Mesothelial cell of epicardium (in vitro differentiated cells): ENCODE results near the gene BAHCC1. TPM values are rescaled to one million over a fixed set of nuclear protein-coding genes. Genes with fewer than 3 reads are reported as not detected.
"Not testable (repeated sequence)": the region's sequence is repeated elsewhere in the genome, so short reads cannot be mapped to it uniquely, and the experiment has no call there.

Experiments used
- DNase-seq, 2 experiments: peaks; one replicate each; pipeline ENCODE4 v3.0.0; 2021; ENCODE audit warnings: low spot score in 2 of 2; ENCODE audit not compliant: unreplicated experiment in 2 of 2
- H3K27ac Mint-ChIP-seq: 2 replicates; pipeline ENCODE4 v1.8.0; 2021; ENCODE audit warnings: mixed read lengths
- H3K27me3 Mint-ChIP-seq: 2 replicates; pipeline ENCODE4 v1.8.0; 2021; ENCODE audit warnings: low read depth, mixed read lengths
- H3K36me3 Mint-ChIP-seq: 2 replicates; pipeline ENCODE4 v1.8.0; 2021; ENCODE audit warnings: mixed read lengths
- H3K4me1 Mint-ChIP-seq: 2 replicates; pipeline ENCODE4 v1.8.0; 2021; ENCODE audit warnings: mixed read lengths
- H3K4me3 Mint-ChIP-seq: 2 replicates; pipeline ENCODE4 v1.8.0; 2021; ENCODE audit warnings: mild to moderate bottlenecking, moderate library complexity, mixed read lengths
- H3K9me3 Mint-ChIP-seq: 2 replicates; pipeline ENCODE4 v1.8.0; 2021; ENCODE audit warnings: mixed read lengths
- total RNA-seq: library from RNA; stranded (reverse); gene quantifications from 3 replicates; pipeline ENCODE4 v1.2.1, GENCODE V29; 2021
- TF ChIP-seq, protein P1 (sequence below): fragments of 200-600 bp; sonication (generic); IDR thresholded peaks from one replicate; pipeline ENCODE4 v1.5.0; 2021; ENCODE audit warnings: antibody characterized with exemption; ENCODE audit not compliant: unreplicated experiment

The BAHCC1 gene
- total RNA-seq, 1 donor from 2014 or later: 34.9 TPM

DNA sequence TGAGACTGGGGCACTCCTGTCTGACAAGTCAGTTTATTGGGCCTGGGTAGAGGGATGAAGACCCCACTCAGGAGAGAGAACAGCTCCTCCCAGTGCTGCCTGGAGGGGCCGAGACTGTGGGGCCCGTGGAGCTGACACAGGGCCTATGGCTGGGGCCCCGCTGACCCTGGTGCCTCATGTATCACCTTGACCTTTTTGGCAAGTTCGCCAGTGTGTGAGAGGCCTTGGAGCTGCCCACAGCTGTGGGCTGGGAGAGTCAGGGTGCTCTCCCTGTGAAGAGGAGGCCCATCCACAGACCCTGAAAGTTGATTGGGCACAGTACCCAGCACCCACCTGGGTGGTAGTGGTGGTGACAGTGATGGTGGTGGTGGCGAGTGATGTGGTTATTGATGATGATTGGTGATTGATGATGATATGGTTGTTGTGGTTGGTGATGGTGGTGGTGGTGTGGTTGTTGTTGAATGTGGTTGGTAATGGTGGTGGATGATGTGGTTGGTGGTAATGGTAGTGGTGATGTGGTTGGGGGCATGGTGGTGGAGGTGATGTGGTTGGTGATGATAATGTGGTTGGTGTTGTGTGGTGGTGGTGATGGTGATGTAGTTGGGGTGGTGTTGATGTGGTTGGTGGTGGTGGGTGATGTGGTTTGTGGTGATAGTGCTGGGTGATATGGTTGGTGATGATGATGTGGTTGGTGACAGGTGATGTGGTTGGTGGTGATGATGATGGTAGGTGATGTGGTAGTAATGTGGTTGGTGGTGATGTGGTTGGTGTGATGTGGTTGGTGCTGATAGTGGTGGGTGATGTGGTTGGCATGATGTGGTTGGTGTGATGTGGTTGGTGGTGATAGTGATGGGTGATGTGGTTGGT lies 29.1 kb downstream of the BAHCC1 start:
- Mint-ChIP-seq H3K4me1 (peaks cover 6% of the 10 kb centered on the region), H3K4me3 (no peak overlapping the region), H3K36me3 (no peaks in the 10 kb centered on the region), H3K9me3 (no peaks in the 10 kb centered on the region), H3K27me3 (no peaks in the 10 kb centered on the region), H3K27ac (peak overlapping the region; percentile 30)
- TF ChIP-seq, protein P1, sequence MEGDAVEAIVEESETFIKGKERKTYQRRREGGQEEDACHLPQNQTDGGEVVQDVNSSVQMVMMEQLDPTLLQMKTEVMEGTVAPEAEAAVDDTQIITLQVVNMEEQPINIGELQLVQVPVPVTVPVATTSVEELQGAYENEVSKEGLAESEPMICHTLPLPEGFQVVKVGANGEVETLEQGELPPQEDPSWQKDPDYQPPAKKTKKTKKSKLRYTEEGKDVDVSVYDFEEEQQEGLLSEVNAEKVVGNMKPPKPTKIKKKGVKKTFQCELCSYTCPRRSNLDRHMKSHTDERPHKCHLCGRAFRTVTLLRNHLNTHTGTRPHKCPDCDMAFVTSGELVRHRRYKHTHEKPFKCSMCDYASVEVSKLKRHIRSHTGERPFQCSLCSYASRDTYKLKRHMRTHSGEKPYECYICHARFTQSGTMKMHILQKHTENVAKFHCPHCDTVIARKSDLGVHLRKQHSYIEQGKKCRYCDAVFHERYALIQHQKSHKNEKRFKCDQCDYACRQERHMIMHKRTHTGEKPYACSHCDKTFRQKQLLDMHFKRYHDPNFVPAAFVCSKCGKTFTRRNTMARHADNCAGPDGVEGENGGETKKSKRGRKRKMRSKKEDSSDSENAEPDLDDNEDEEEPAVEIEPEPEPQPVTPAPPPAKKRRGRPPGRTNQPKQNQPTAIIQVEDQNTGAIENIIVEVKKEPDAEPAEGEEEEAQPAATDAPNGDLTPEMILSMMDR: no peak
- no peak for DNase-seq

DNA sequence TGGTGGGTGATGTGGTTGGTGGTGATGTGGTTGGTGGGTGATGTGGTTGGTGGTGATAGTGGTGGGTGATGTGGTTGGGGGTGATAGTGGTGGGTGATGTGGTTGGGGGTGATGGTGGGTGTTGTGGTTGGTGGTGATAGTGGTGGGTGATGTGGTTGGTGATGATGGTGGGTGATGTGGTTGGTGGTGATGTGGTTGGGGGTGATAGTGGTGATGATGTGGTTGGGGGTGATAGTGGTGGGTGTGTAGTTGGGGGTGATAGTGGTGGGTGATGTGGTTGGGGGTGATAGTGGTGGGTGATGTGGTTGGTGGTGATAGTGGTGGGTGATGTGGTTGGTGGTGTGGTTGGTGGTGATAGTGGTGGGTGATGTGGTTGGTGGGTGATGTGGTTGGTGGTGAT lies 29.8 kb downstream of the BAHCC1 start:
- not testable (repeated sequence) for H3K9me3 Mint-ChIP-seq, H3K4me1 Mint-ChIP-seq, H3K27me3 Mint-ChIP-seq, H3K36me3 Mint-ChIP-seq, H3K4me3 Mint-ChIP-seq, H3K27ac Mint-ChIP-seq, DNase-seq

DNA sequence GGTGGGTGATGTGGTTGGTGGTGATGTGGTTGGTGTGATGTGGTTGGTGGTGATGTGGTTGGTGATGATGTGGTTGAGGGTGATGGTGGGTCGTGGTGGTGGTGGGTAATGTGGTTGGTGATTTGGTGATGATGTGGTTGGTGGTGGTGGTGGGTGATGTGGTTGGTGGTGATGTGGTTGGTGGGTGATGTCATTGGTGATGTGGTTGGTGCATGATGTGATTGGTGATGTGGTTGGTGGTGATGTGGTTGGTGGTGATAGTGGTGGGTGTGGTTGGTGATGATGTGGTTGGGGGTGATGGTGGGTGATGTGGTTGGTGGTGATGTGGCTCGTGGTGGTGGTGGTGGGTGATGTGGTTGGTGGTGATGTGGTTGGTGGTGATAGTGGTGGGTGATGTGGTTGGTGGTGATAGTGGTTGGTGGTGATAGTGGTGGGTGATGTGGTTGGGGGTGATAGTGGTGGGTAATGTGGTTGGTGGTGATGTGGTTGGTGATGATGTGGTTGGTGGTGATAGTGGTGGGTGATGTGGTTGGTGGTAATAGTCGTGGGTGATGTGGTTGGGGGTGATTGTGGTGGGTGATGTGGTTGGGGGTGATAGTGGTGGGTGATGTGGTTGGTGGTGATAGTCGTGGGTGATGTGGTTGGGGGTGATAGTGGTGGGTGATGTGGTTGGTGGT lies 30.6 kb downstream of the BAHCC1 start:
- DNase-seq, H3K9me3 Mint-ChIP-seq, H3K4me3 Mint-ChIP-seq, H3K27ac Mint-ChIP-seq, H3K27me3 Mint-ChIP-seq, H3K36me3 Mint-ChIP-seq, H3K4me1 Mint-ChIP-seq: not testable (repeated sequence)

DNA sequence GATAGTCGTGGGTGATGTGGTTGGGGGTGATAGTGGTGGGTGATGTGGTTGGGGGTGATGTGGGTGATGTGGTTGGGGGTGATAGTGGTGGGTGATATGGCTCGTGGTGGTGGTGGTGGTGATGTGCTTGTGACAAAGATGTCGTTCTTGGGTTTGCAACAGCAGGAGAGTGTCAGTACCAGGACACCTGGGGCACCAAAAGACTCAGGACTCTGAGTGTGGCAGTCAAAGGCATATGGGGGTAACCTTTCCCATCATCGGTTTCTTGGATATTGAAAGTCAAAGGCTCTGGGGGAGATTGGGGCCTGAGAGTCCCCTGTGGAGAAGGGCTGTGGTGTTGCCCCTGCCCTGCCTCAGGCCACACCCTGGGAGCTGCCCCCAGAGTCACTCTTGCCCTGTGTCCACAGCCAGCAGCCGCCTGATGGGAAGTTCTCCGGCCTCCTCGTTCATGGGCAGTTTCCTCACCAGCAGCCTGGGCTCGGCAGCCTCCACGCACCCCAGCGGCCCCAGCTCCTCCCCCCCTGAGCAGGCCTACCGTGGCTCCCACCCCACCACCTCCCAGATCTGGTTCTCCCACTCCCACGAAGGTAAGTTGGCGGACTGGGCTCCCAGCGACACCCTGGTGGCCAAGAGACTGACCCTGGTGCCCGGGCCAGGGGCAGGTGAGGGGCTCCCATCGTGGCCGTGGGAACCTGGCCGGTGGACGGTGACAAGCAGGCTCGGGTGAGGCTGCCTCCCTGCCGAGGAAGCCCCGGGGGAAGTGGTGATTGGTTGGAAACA lies 31.3 kb downstream of the BAHCC1 start:
- TF ChIP-seq, protein P1: no peak
- peaks cover 4% of the 10 kb centered on the region for H3K4me1 Mint-ChIP-seq
- H3K36me3 Mint-ChIP-seq: no peaks in the 10 kb centered on the region
- no peaks in the 10 kb centered on the region for H3K27me3 Mint-ChIP-seq
- no peak overlapping the region for H3K4me3 Mint-ChIP-seq
- H3K27ac Mint-ChIP-seq: no peak overlapping the region
- no peak for DNase-seq
- H3K9me3 Mint-ChIP-seq: no peaks in the 10 kb centered on the region

DNA sequence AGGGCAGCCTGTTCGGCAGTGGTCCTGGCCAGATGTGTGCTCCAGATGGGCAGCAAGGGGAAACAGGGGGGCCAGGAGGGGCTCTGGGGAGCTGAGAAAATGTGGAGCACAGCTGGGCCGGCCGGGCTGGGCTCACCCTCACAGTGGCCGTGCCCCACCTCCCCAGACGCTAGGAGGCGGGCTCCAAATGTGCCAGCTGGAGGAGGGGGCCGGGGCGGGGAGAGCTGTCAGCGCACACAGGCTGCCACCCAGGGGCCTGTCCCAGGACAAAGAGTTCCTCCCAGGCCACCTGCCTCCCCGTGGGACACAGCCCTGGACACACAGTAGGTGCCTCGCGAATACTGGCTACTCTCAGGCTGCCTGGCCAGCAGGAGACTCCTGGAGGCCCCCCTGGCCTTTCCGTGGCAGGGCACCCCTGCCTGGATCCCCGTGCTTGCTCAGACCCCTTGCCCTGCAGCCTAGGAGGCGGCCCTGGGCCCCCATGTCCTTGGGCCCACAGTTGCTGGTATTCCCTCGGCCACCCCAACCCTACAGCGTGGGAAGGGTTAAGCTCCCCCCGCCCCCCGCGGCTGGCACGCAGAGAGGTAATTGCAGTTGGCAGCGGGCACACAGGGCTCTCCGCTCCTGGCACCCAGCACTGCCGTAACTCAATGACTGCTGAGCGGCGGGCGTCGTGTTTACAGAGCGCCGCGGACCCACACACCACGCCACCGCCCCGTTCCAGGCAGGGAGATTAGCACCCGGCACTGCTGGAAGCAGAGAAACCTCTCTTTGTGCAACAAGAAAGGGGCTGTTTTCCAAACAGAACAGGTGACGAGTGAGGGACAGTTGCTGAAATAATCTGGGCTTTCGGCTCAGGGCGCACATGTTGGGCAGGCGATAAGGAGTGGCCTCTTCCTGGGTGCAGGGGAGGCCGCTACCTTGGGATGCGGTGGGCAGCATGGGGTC lies 32.2 kb downstream of the BAHCC1 start:
- Mint-ChIP-seq H3K4me1 (peaks cover 4% of the 10 kb centered on the region), H3K36me3 (no peaks in the 10 kb centered on the region), H3K9me3 (no peaks in the 10 kb centered on the region), H3K27me3 (no peaks in the 10 kb centered on the region), H3K27ac (no peak overlapping the region), H3K4me3 (no peak overlapping the region)
- no peak for DNase-seq
- TF ChIP-seq, protein P1: no peak

DNA sequence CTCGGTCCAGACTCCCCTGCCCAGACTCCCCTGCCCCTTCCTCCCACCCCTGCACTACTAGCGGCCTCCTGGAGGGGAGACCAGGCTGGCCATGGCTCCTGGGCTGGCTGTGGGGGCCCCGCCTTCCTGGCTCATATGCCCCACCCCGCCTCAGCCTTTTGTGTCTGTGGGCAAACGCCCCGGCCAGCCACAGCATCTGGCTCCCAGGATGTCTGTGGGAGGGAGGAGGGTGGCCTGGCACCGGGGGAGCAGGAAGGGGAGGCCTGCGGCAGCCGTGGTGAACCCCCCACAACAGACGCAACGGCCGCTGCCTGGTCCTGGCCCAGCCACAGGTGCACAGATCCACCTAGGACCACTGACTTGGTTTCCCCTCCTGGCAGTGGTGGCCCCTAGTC lies 32.9 kb downstream of the BAHCC1 start:
- Mint-ChIP-seq H3K36me3 (no peaks in the 10 kb centered on the region), H3K4me3 (no peak overlapping the region), H3K4me1 (peaks cover 4% of the 10 kb centered on the region), H3K27ac (no peak overlapping the region), H3K9me3 (no peaks in the 10 kb centered on the region), H3K27me3 (no peaks in the 10 kb centered on the region)
- no peak for DNase-seq
- TF ChIP-seq, protein P1: no peak
